ENCODE data around the gene LRP1. TPM values are rescaled to one million over a fixed set of nuclear protein-coding genes. Genes with fewer than 3 reads are reported as not detected.
A peak's percentile ranks its signal among the peaks of the same experiment; 100 is the strongest.

Gene LRP1
- total and polyA plus RNA-seq, 2 of the 13 experiments (the other 11 are each of a cell fraction or from before 2014, with no cell fraction given) = 14.7 to 30.8 TPM

- TF ChIP-seq, protein P1, sequence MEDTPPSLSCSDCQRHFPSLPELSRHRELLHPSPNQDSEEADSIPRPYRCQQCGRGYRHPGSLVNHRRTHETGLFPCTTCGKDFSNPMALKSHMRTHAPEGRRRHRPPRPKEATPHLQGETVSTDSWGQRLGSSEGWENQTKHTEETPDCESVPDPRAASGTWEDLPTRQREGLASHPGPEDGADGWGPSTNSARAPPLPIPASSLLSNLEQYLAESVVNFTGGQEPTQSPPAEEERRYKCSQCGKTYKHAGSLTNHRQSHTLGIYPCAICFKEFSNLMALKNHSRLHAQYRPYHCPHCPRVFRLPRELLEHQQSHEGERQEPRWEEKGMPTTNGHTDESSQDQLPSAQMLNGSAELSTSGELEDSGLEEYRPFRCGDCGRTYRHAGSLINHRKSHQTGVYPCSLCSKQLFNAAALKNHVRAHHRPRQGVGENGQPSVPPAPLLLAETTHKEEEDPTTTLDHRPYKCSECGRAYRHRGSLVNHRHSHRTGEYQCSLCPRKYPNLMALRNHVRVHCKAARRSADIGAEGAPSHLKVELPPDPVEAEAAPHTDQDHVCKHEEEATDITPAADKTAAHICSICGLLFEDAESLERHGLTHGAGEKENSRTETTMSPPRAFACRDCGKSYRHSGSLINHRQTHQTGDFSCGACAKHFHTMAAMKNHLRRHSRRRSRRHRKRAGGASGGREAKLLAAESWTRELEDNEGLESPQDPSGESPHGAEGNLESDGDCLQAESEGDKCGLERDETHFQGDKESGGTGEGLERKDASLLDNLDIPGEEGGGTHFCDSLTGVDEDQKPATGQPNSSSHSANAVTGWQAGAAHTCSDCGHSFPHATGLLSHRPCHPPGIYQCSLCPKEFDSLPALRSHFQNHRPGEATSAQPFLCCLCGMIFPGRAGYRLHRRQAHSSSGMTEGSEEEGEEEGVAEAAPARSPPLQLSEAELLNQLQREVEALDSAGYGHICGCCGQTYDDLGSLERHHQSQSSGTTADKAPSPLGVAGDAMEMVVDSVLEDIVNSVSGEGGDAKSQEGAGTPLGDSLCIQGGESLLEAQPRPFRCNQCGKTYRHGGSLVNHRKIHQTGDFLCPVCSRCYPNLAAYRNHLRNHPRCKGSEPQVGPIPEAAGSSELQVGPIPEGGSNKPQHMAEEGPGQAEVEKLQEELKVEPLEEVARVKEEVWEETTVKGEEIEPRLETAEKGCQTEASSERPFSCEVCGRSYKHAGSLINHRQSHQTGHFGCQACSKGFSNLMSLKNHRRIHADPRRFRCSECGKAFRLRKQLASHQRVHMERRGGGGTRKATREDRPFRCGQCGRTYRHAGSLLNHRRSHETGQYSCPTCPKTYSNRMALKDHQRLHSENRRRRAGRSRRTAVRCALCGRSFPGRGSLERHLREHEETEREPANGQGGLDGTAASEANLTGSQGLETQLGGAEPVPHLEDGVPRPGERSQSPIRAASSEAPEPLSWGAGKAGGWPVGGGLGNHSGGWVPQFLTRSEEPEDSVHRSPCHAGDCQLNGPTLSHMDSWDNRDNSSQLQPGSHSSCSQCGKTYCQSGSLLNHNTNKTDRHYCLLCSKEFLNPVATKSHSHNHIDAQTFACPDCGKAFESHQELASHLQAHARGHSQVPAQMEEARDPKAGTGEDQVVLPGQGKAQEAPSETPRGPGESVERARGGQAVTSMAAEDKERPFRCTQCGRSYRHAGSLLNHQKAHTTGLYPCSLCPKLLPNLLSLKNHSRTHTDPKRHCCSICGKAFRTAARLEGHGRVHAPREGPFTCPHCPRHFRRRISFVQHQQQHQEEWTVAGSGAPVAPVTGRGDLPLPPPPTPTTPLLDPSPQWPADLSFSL (CRISPR knock-in tag; IDR thresholded peaks at IDR 0.05) = peak; percentile 28; the same call in 1 of the 2 replicates
- TF ChIP-seq MYNN (CRISPR knock-in tag; IDR thresholded peaks at IDR 0.05; ENCODE audit: low read depth) = no peak
- TF ChIP-seq ZNF891 (CRISPR knock-in tag; IDR thresholded peaks at IDR 0.05) = 0 out of 2 replicates have a peak, but pooled peaks have one; percentile 16
- TF ChIP-seq TBX3 (IDR thresholded peaks at IDR 0.05; ENCODE audit: borderline replicate concordance) = no peak
- TF ChIP-seq ZNF263 (CRISPR knock-in tag; IDR thresholded peaks at IDR 0.05) = peak; percentile 45; the same call in 1 of the 2 replicates
- TF ChIP-seq AKNA (CRISPR knock-in tag; IDR thresholded peaks at IDR 0.05; ENCODE audit: borderline replicate concordance) = no peak
- no peak for TF ChIP-seq ZNF343 (CRISPR knock-in tag; IDR thresholded peaks at IDR 0.05)
- TF ChIP-seq, protein P2, sequence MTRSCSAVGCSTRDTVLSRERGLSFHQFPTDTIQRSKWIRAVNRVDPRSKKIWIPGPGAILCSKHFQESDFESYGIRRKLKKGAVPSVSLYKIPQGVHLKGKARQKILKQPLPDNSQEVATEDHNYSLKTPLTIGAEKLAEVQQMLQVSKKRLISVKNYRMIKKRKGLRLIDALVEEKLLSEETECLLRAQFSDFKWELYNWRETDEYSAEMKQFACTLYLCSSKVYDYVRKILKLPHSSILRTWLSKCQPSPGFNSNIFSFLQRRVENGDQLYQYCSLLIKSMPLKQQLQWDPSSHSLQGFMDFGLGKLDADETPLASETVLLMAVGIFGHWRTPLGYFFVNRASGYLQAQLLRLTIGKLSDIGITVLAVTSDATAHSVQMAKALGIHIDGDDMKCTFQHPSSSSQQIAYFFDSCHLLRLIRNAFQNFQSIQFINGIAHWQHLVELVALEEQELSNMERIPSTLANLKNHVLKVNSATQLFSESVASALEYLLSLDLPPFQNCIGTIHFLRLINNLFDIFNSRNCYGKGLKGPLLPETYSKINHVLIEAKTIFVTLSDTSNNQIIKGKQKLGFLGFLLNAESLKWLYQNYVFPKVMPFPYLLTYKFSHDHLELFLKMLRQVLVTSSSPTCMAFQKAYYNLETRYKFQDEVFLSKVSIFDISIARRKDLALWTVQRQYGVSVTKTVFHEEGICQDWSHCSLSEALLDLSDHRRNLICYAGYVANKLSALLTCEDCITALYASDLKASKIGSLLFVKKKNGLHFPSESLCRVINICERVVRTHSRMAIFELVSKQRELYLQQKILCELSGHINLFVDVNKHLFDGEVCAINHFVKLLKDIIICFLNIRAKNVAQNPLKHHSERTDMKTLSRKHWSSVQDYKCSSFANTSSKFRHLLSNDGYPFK (CRISPR knock-in tag; IDR thresholded peaks at IDR 0.05; ENCODE audit: borderline replicate concordance) = no peak
- 0 out of 2 replicates have a peak, but pooled peaks have one; percentile 15 for TF ChIP-seq KDM6A (CRISPR knock-in tag; IDR thresholded peaks at IDR 0.05; ENCODE audit: low read depth)
- no peak for TF ChIP-seq RORA (CRISPR knock-in tag; IDR thresholded peaks at IDR 0.05)
- TF ChIP-seq U2AF2 (IDR thresholded peaks at IDR 0.05; ENCODE audit: low read depth, low read length) = no peak
- TF ChIP-seq NFE2L1 (CRISPR knock-in tag; IDR thresholded peaks at IDR 0.05; ENCODE audit: borderline replicate concordance) = no peak
- TF ChIP-seq ZKSCAN1 (IDR thresholded peaks at IDR 0.05; ENCODE audit: low read length) = no peak
Measured at GRCh38 chr12:57111031-57111734, 17.1 kb upstream of the LRP1 start, which contains the start of gene STAT6 (continued).

Measured in HepG2 (cell line).